ENCODE data around the gene ASIC4.

ASIC4 gene

GRCh38 chr2:219488844-219489194 lies 25.5 kb upstream of the ASIC4 start:
- H3K36me3 Mint-ChIP-seq (ENCODE audit: low read depth), result no peaks in the 10 kb centered on the region
- no peak overlapping the region for H3K4me3 Mint-ChIP-seq
- DNase-seq, result no peak
- no peaks in the 10 kb centered on the region for H3K9me3 Mint-ChIP-seq
- H3K4me1 Mint-ChIP-seq, result peaks cover 33% of the 10 kb centered on the region
- peaks cover 81% of the 10 kb centered on the region for H3K27me3 Mint-ChIP-seq (ENCODE audit: low read depth, poor library complexity)
- TF ChIP-seq CTCF (IDR thresholded peaks at IDR 0.05), result no peak
- no peak overlapping the region for H3K27ac Mint-ChIP-seq

GRCh38 chr2:219489315-219489714 lies 25.0 kb upstream of the ASIC4 start:
- Mint-ChIP-seq H3K27me3 (ENCODE audit: low read depth, poor library complexity) (peaks cover 81% of the 10 kb centered on the region), H3K9me3 (no peaks in the 10 kb centered on the region), H3K36me3 (ENCODE audit: low read depth) (no peaks in the 10 kb centered on the region), H3K4me3 (no peak overlapping the region), H3K4me1 (peaks cover 33% of the 10 kb centered on the region), H3K27ac (no peak overlapping the region)
- DNase-seq, result no peak
- no peak for TF ChIP-seq CTCF (IDR thresholded peaks at IDR 0.05)

- Mint-ChIP-seq H3K4me3 (no peak overlapping the region), H3K27ac (no peak overlapping the region), H3K9me3 (no peaks in the 10 kb centered on the region), H3K36me3 (ENCODE audit: low read depth) (no peaks in the 10 kb centered on the region), H3K27me3 (ENCODE audit: low read depth, poor library complexity) (peaks cover 83% of the 10 kb centered on the region), H3K4me1 (peaks cover 38% of the 10 kb centered on the region)
- no peak for TF ChIP-seq CTCF (IDR thresholded peaks at IDR 0.05)
- no peak for DNase-seq
Observed at GRCh38 chr2:219490186-219490585, 24.1 kb upstream of the ASIC4 start.

GRCh38 chr2:219490600-219491130 lies 23.6 kb upstream of the ASIC4 start:
- H3K27ac Mint-ChIP-seq, result no peak overlapping the region
- TF ChIP-seq CTCF (IDR thresholded peaks at IDR 0.05), result no peak
- DNase-seq, result no peak
- H3K9me3 Mint-ChIP-seq, result no peaks in the 10 kb centered on the region
- peaks cover 83% of the 10 kb centered on the region for H3K27me3 Mint-ChIP-seq (ENCODE audit: low read depth, poor library complexity)
- no peak overlapping the region for H3K4me3 Mint-ChIP-seq
- no peaks in the 10 kb centered on the region for H3K36me3 Mint-ChIP-seq (ENCODE audit: low read depth)
- H3K4me1 Mint-ChIP-seq, result peaks cover 38% of the 10 kb centered on the region

- Mint-ChIP-seq H3K27ac (no peak overlapping the region), H3K4me1 (peaks cover 35% of the 10 kb centered on the region), H3K27me3 (ENCODE audit: low read depth, poor library complexity) (peaks cover 83% of the 10 kb centered on the region), H3K4me3 (no peak overlapping the region), H3K36me3 (ENCODE audit: low read depth) (no peaks in the 10 kb centered on the region), H3K9me3 (no peaks in the 10 kb centered on the region)
- no peak for TF ChIP-seq CTCF (IDR thresholded peaks at IDR 0.05)
- DNase-seq, result no peak
Observed at GRCh38 chr2:219491278-219491963, 22.9 kb upstream of the ASIC4 start.

GRCh38 chr2:219492575-219492974 lies 21.7 kb upstream of the ASIC4 start:
- Mint-ChIP-seq H3K9me3 (no peaks in the 10 kb centered on the region), H3K4me3 (no peak overlapping the region)

More at GRCh38 chr2:219492575-219492974, 21.7 kb upstream of the ASIC4 start:
- DNase-seq, result no peak
- Mint-ChIP-seq H3K27me3 (ENCODE audit: low read depth, poor library complexity) (peaks cover 83% of the 10 kb centered on the region), H3K36me3 (ENCODE audit: low read depth) (no peaks in the 10 kb centered on the region), H3K4me1 (peaks cover 30% of the 10 kb centered on the region), H3K27ac (no peak overlapping the region)
- TF ChIP-seq CTCF (IDR thresholded peaks at IDR 0.05), result no peak
